HCT116 (cell line): Measurements from ENCODE around the gene PGBD5. TPM values are rescaled to one million over a fixed set of nuclear protein-coding genes. Genes with fewer than 3 reads are reported as not detected.

Experiments
- ATAC-seq: fragments of 200-7000 bp; cut with Tn5 transposase; 2 replicates; pipeline ENCODE4 v1.9.1; 2020; ENCODE audit warnings: mild to moderate bottlenecking, moderate library complexity
- BruUV-seq: library from RNA; stranded (reverse); fragments of 400-500 nt; replicated peaks from 2 replicates; lab custom pipeline; 2021; lab: Mats Ljungman, UMichigan
- CTCF ChIA-PET: fragments of 300-600 bp; sonication (Branson Sonifier 250); formaldehyde crosslinking; loops from one replicate; lab custom pipeline; 2021; ENCODE audit warnings: antibody characterized with exemption; lab: Charles Lee
- POLR2A ChIA-PET: fragments of 300-600, 350-600 bp; sonication (Branson Sonifier 250); formaldehyde crosslinking; loops from one replicate; lab custom pipeline; 2021; ENCODE audit warnings: antibody characterized with exemption; lab: Charles Lee
- RAD21 ChIA-PET, 2 experiments: fragments of 300-600 bp; sonication (Branson Sonifier 250); formaldehyde crosslinking; loops; one replicate each; lab custom pipeline; 2023; ENCODE audit warnings: low total read pairs in 2 of 2; ENCODE audit not compliant: uncharacterized antibody in 2 of 2, unreplicated experiment in 2 of 2, low non-redundant PET in 1 of 2; lab: Charles Lee
- DNase-seq: peaks from one replicate; pipeline ENCODE4 v3.0.0-alpha.2; 2010; ENCODE audit warnings: low read depth, low spot score
- H2AFZ ChIP-seq: fragments of 200-600 bp; shearing (Covaris generic), sonication (generic); 2 replicates; pipeline ENCODE4 v1.6.1; 2017; ENCODE audit warnings: low read depth, mixed run types, mixed read lengths, antibody characterized with exemption, low read length; ENCODE audit not compliant: poor library complexity, severe bottlenecking
- H3K27ac ChIP-seq: 2 replicates; pipeline ENCODE4 v1.5.1; 2012; ENCODE audit warnings: low read depth, low read length
- H3K27me3 ChIP-seq: fragments of 200-600 bp; sonication (generic); 2 replicates; pipeline ENCODE4 v1.6.1; 2016; ENCODE audit warnings: mixed run types, low read length, mixed read lengths; ENCODE audit not compliant: insufficient read depth
- H3K36me3 ChIP-seq, 2 experiments: fragments of 200-500 bp in 1 of 2; fragments of 200-600 bp in 1 of 2; sonication (Bioruptor generic) in 1 of 2; sonication (generic) in 1 of 2; 2 replicates each; pipeline versions ENCODE4 v1.5.1 to v1.6.1; 2014 to 2016; ENCODE audit warnings: low read length in 2 of 2, inconsistent platforms in 1 of 2, mixed read lengths in 1 of 2, mixed run types in 1 of 2; ENCODE audit not compliant: insufficient read depth in 2 of 2, control insufficient read depth in 1 of 2
- H3K4me1 ChIP-seq, 2 experiments: fragments of 200-600 bp in 1 of 2; sonication (generic) in 1 of 2; 2 replicates each; pipeline versions ENCODE4 v1.5.1 to v1.6.1; 2012 to 2017; ENCODE audit warnings: low read length in 2 of 2, inconsistent platforms in 1 of 2, mild to moderate bottlenecking in 1 of 2, mixed read lengths in 1 of 2, mixed run types in 1 of 2, moderate library complexity in 1 of 2; ENCODE audit not compliant: insufficient read depth in 2 of 2, control insufficient read depth in 1 of 2
- H3K4me2 ChIP-seq: fragments of 200-600 bp; sonication (generic); 2 replicates; pipeline ENCODE4 v1.6.1; 2017; ENCODE audit warnings: mixed run types, low read length, mixed read lengths
- H3K4me3 ChIP-seq, 2 experiments: fragments of 200-600 bp in 1 of 2; sonication (generic) in 1 of 2; replicated peaks in 1 of 2; 2 replicates each; pipeline ENCODE4 v1.5.1; 2011 to 2016; ENCODE audit warnings: low read length in 2 of 2, control low read depth in 1 of 2, low read depth in 1 of 2, mild to moderate bottlenecking in 1 of 2, mixed read lengths in 1 of 2, mixed run types in 1 of 2
- H3K79me2 ChIP-seq: fragments of 200-600 bp; sonication (generic); 2 replicates; pipeline ENCODE4 v1.6.1; 2017; ENCODE audit warnings: mild to moderate bottlenecking, mixed run types, low read length, moderate library complexity, mixed read lengths; ENCODE audit not compliant: insufficient read depth
- H3K9ac ChIP-seq: fragments of 200-600 bp; sonication (generic); 2 replicates; pipeline ENCODE4 v1.6.1; 2016; ENCODE audit warnings: low read length, mixed read lengths
- H3K9me2 ChIP-seq: fragments of 200-600 bp; sonication (generic), shearing (Covaris generic); 2 replicates; pipeline ENCODE4 v1.6.1; 2017; ENCODE audit warnings: mixed run types, mild to moderate bottlenecking, moderate library complexity; ENCODE audit not compliant: insufficient read depth
- H3K9me3 ChIP-seq, 2 experiments: fragments of 200-500 bp in 1 of 2; fragments of 200-600 bp in 1 of 2; sonication (Bioruptor generic) in 1 of 2; sonication (generic) in 1 of 2; 2 replicates each; pipeline ENCODE4 v1.6.1; 2014 to 2017; ENCODE audit warnings: low read length in 2 of 2, mixed read lengths in 2 of 2, inconsistent platforms in 1 of 2, low read depth in 1 of 2, mild to moderate bottlenecking in 1 of 2, mixed run types in 1 of 2, moderate library complexity in 1 of 2; ENCODE audit not compliant: control insufficient read depth in 1 of 2, insufficient read depth in 1 of 2
- H4K20me1 ChIP-seq: fragments of 200-600 bp; sonication (generic), shearing (Covaris generic); 2 replicates; pipeline ENCODE4 v1.6.1; 2017; ENCODE audit warnings: mixed run types, mild to moderate bottlenecking, moderate library complexity; ENCODE audit not compliant: insufficient read depth
- ATF3 ChIP-seq: IDR thresholded peaks from 2 replicates; pipeline ENCODE4 v1.6.1; 2012
- CTCF ChIP-seq, 3 experiments: fragments of 200-600 bp in 1 of 3; sonication (generic) in 1 of 3; IDR thresholded peaks in 2 of 3; conservative IDR thresholded peaks in 1 of 3; 2 replicates each; pipeline ENCODE4 v1.5.1; 2012 to 2017; ENCODE audit warnings: low read depth in 2 of 3, low read length in 2 of 3, antibody characterized with exemption in 1 of 3, borderline replicate concordance in 1 of 3, control low read depth in 1 of 3, mild to moderate bottlenecking in 1 of 3, mixed read lengths in 1 of 3, mixed run types in 1 of 3, moderate library complexity in 1 of 3; ENCODE audit not compliant: insufficient read depth in 1 of 3
- EGR1 ChIP-seq: IDR thresholded peaks from 2 replicates; pipeline ENCODE4 v1.6.1; 2012; ENCODE audit warnings: low read depth
- ELF1 ChIP-seq: IDR thresholded peaks from 2 replicates; pipeline ENCODE4 v1.6.1; 2012; ENCODE audit warnings: low read depth, borderline replicate concordance
- EZH2 ChIP-seq: fragments of 200-600 bp; sonication (generic); IDR thresholded peaks from 2 replicates; pipeline ENCODE4 v1.6.1; 2017; ENCODE audit warnings: antibody characterized with exemption, mixed run types
- EZH2phosphoT487 ChIP-seq: fragments of 200-600 bp; IDR thresholded peaks from 2 replicates; pipeline ENCODE4 v1.6.1; 2018; ENCODE audit warnings: antibody characterized with exemption, borderline replicate concordance
- FOSL1 ChIP-seq: IDR thresholded peaks from 2 replicates; pipeline ENCODE4 v1.6.1; 2012; ENCODE audit warnings: low read depth
- JUND ChIP-seq: IDR thresholded peaks from 2 replicates; pipeline ENCODE4 v1.6.1; 2012
- MAX ChIP-seq: IDR thresholded peaks from 2 replicates; pipeline ENCODE4 v1.6.1; 2012
- RAD21 ChIP-seq: IDR thresholded peaks from 2 replicates; pipeline ENCODE4 v1.6.1; 2012; ENCODE audit warnings: low read depth, mild to moderate bottlenecking
- SIN3A ChIP-seq: IDR thresholded peaks from 2 replicates; pipeline ENCODE4 v1.6.1; 2012; ENCODE audit warnings: low read depth
- SP1 ChIP-seq: IDR thresholded peaks from 2 replicates; pipeline ENCODE4 v1.6.1; 2012; ENCODE audit warnings: low read depth
- TCF7L2 ChIP-seq: IDR thresholded peaks from 2 replicates; pipeline ENCODE4 v1.7.0; 2011; ENCODE audit warnings: borderline replicate concordance, inconsistent platforms; ENCODE audit not compliant: insufficient read depth, insufficient read length; ENCODE audit errors: extremely low read depth
- YY1 ChIP-seq: IDR thresholded peaks from 2 replicates; pipeline ENCODE4 v1.6.1; 2011; ENCODE audit warnings: low read length, low read depth, moderate library complexity, mild to moderate bottlenecking; ENCODE audit not compliant: insufficient replicate concordance; ENCODE audit errors: extremely low read depth
- ZFX ChIP-seq: fragments of 450-650 bp; IDR thresholded peaks from 2 replicates; pipeline ENCODE4 v1.6.1; 2017
- ZNF274 ChIP-seq: fragments of 200-500 bp; sonication (Bioruptor generic); IDR thresholded peaks from 2 replicates; pipeline ENCODE4 v1.6.1; 2014; ENCODE audit warnings: mild to moderate bottlenecking, low read depth, low read length, inconsistent platforms
- intact Hi-C: fragments of 100-400 bp; cut with micrococcal nuclease; formaldehyde crosslinking; loops from 2 replicates; pipeline ENCODE4 v1.10.0; 2022
- total RNA-seq: library from RNA; stranded (reverse); gene quantifications from one replicate; pipeline ENCODE4 v1.2.1, GENCODE V29; 2021; ENCODE audit not compliant: unreplicated experiment

PGBD5 gene
- total RNA-seq, 1 experiment from 2014 or later = 0.27 TPM

- no peaks in the 10 kb centered on the region for H3K4me1 ChIP-seq
- no peaks in the 10 kb centered on the region for H3K27me3 ChIP-seq
- RAD21 ChIA-PET = no interaction called here
- H2AFZ ChIP-seq = no peak overlapping the region
- no peaks in the 10 kb centered on the region for H3K9me3 ChIP-seq
- POLR2A ChIA-PET = no interaction called here
- no peak for ATAC-seq
- H3K9me2 ChIP-seq = no peaks in the 10 kb centered on the region
- no peaks in the 10 kb centered on the region for H3K36me3 ChIP-seq
- no peak overlapping the region for H3K27ac ChIP-seq
- no peak for DNase-seq
- H3K79me2 ChIP-seq = no peaks in the 10 kb centered on the region
- intact Hi-C loops = no loop called here
- CTCF ChIA-PET = no interaction called here
- H4K20me1 ChIP-seq = no peaks in the 10 kb centered on the region
- no peak overlapping the region for H3K4me3 ChIP-seq
- no peak overlapping the region for H3K4me2 ChIP-seq
- BruUV-seq = no TSS peak
- H3K9ac ChIP-seq = no peak overlapping the region
- TF ChIP-seq ATF3 (no peak), FOSL1 (no peak), EZH2phosphoT487 (no peak), MAX (no peak), SIN3A (no peak), RAD21 (no peak), CTCF (IDR thresholded peaks at IDR 0.05 in 2 of 3, conservative IDR thresholded peaks at IDR 0.05 in 1 of 3; ENCODE audit: borderline replicate concordance in 1 of 3, insufficient read depth in 1 of 3, low read depth in 2 of 3, low read length in 2 of 3) (no peak), ELF1 (no peak), ZNF274 (no peak), JUND (no peak), ZFX (no peak), EZH2 (no peak), TCF7L2 (no peak), YY1 (no peak), EGR1 (no peak), SP1 (no peak)
Measured at GRCh38 chr1:230351983-230352382, 74.1 kb downstream of the PGBD5 start.
